Measurements from ENCODE around the gene BTBD16.

The BTBD16 gene

GRCh38 chr10:122373721-122374120 is 102.6 kb downstream of the BTBD16 start:
- FAIRE-seq (no peak), DNase-seq (ENCODE audit: insufficient read length) (no peak)
- no peak for TF ChIP-seq POLR2AphosphoS5 (IDR thresholded peaks at IDR 0.05; ENCODE audit: low read depth, low read length)
- TF ChIP-seq POLR2A (IDR thresholded peaks at IDR 0.05; ENCODE audit: low read depth, low read length) = no peak
- TF ChIP-seq TAF1 (IDR thresholded peaks at IDR 0.05; ENCODE audit: borderline replicate concordance, low read depth, low read length) = no peak

DNA sequence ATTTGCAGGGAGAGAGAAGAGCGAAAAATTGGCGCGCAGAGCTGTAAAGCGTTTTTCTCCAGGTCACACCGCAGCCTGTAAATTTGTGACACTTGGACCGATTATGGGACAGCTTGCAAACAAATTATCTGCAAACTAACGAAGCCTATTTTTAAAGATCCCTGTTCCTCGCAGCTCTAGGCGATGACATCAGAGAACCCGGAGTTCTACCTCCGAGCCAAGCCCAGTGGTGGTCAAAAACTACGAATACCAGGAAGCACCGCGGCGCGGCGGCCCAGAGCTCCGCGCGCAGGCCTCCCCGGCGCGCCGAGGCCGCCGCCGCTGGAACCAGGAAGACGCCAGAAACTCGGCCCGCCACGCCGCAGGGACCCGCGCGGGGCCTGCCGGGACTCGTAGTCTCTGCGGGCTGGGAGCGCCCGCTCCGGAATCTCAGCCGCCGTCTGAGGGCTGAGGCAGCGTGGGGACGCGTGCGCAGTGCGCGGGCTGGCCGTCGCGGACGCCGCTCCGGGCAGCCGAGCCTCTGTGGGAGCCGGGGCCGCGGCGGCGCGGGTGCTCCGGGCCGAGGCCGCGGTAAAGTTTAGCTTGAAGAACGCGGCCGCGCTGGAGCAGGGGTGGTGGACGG is 103.3 kb downstream of the BTBD16 start, which contains the start of gene PLEKHA1:
Gene PLEKHA1, plus strand, starts transcription at position 472 of the 622 bp plus-strand sequence. CDS start 18,493 bp downstream, outside the sequence.
- TF ChIP-seq POLR2A (IDR thresholded peaks at IDR 0.05; ENCODE audit: low read depth, low read length) (no peak), TAF1 (IDR thresholded peaks at IDR 0.05; ENCODE audit: borderline replicate concordance, low read depth, low read length) (no peak), POLR2AphosphoS5 (IDR thresholded peaks at IDR 0.05; ENCODE audit: low read depth, low read length) (no peak)
- FAIRE-seq (peak; percentile 77), DNase-seq (ENCODE audit: insufficient read length) (peak; percentile 71)

- FAIRE-seq = peak; percentile 84
- TF ChIP-seq POLR2AphosphoS5 (IDR thresholded peaks at IDR 0.05; ENCODE audit: low read depth, low read length) = no peak
Observed at GRCh38 chr10:122374859-122375678, 104.0 kb downstream of the BTBD16 start.

DNA sequence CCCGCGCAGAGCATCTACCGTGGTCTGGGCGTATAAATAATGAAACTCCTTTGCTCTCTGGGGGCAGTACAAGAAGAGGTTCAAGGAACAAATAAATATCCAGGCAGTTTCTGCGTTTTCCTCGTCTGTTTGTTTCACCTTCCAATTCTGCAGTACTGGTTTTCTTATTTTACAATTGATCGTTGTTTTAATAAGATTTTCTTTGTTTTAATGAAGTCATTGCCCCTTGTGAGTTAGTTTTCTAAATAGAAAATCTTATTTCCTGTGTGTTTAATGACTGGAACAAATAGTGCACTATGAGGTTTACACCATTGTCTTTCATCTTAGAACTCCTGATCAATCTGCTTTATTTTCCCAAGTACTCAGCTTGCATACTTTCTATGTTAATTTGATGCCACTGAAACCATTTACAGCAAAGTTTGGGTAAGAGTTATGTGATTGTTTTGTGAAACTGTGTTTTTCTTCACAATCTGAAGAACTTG is 104.6 kb downstream of the BTBD16 start:
- DNase-seq (ENCODE audit: insufficient read length) = no peak
- TF ChIP-seq TAF1 (IDR thresholded peaks at IDR 0.05; ENCODE audit: borderline replicate concordance, low read depth, low read length) (no peak), POLR2A (IDR thresholded peaks at IDR 0.05; ENCODE audit: low read depth, low read length) (no peak), POLR2AphosphoS5 (IDR thresholded peaks at IDR 0.05; ENCODE audit: low read depth, low read length) (no peak)
- no peak for FAIRE-seq

More at GRCh38 chr10:122374859-122375678, 104.0 kb downstream of the BTBD16 start:
- peak; percentile 46 for DNase-seq (ENCODE audit: insufficient read length)

GRCh38 chr10:122376364-122376961 is 105.4 kb downstream of the BTBD16 start:
- FAIRE-seq = no peak

GRCh38 chr10:122379041-122379440 is 107.9 kb downstream of the BTBD16 start:
- FAIRE-seq (no peak), DNase-seq (ENCODE audit: insufficient read length) (no peak)
- TF ChIP-seq POLR2AphosphoS5 (IDR thresholded peaks at IDR 0.05; ENCODE audit: low read depth, low read length) (no peak), POLR2A (IDR thresholded peaks at IDR 0.05; ENCODE audit: low read depth, low read length) (no peak), TAF1 (IDR thresholded peaks at IDR 0.05; ENCODE audit: borderline replicate concordance, low read depth, low read length) (no peak)

More at GRCh38 chr10:122376364-122376961, 105.4 kb downstream of the BTBD16 start:
- DNase-seq (ENCODE audit: insufficient read length) = no peak
- TF ChIP-seq POLR2AphosphoS5 (IDR thresholded peaks at IDR 0.05; ENCODE audit: low read depth, low read length) (no peak), POLR2A (IDR thresholded peaks at IDR 0.05; ENCODE audit: low read depth, low read length) (no peak), TAF1 (IDR thresholded peaks at IDR 0.05; ENCODE audit: borderline replicate concordance, low read depth, low read length) (no peak)

- FAIRE-seq = no peak
- no peak for DNase-seq (ENCODE audit: insufficient read length)
- no peak for TF ChIP-seq POLR2A (IDR thresholded peaks at IDR 0.05; ENCODE audit: low read depth, low read length)
- TF ChIP-seq TAF1 (IDR thresholded peaks at IDR 0.05; ENCODE audit: borderline replicate concordance, low read depth, low read length) = no peak
- no peak for TF ChIP-seq POLR2AphosphoS5 (IDR thresholded peaks at IDR 0.05; ENCODE audit: low read depth, low read length)
Observed at GRCh38 chr10:122379537-122379936, 108.4 kb downstream of the BTBD16 start.

GRCh38 chr10:122380703-122381102 is 109.6 kb downstream of the BTBD16 start:
- FAIRE-seq = no peak
- DNase-seq (ENCODE audit: insufficient read length) = no peak
- TF ChIP-seq TAF1 (IDR thresholded peaks at IDR 0.05; ENCODE audit: borderline replicate concordance, low read depth, low read length) = no peak
- TF ChIP-seq POLR2A (IDR thresholded peaks at IDR 0.05; ENCODE audit: low read depth, low read length) = no peak
- no peak for TF ChIP-seq POLR2AphosphoS5 (IDR thresholded peaks at IDR 0.05; ENCODE audit: low read depth, low read length)

DNA sequence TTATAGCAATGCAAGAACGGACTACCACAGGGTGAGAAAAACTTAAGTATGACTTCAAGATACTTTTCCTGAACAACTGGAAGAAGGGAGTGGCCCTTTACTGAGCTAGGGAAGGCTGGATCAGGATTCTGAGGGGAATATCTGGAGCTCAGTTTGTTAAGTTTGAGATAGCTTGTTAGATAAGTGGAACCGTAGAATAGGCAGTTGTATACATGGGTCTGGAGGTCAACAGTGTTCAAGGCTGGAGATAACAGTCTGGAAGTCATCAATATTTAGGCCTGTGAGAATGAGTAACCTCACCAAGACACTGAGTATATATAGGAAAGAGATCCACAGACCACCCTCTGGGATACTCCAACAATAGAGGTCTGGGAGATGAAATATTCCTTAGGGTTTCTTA is 110.6 kb downstream of the BTBD16 start:
- TF ChIP-seq POLR2AphosphoS5 (IDR thresholded peaks at IDR 0.05; ENCODE audit: low read depth, low read length) = no peak
- no peak for TF ChIP-seq TAF1 (IDR thresholded peaks at IDR 0.05; ENCODE audit: borderline replicate concordance, low read depth, low read length)
- TF ChIP-seq POLR2A (IDR thresholded peaks at IDR 0.05; ENCODE audit: low read depth, low read length) = no peak
- FAIRE-seq = no peak
- DNase-seq (ENCODE audit: insufficient read length) = no peak

DNA sequence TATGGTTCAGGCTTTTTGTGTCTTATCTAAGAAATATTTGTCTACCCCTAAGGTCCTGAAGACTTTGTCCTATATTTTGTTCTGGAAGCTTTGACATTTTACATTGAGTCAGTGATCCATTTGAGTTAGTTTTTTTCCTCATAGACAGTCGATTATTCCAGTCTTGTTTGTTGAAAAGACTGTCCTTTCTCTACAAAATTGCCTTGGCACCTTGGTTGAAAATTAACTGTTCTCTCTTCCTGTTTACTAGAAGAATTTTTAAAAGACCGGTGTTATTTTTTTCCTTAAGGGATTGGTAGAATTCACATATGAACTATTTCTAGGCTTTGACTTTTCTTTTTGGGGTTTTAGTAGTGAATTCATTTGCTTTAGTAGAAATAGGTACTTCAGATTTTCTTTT is 115.4 kb downstream of the BTBD16 start:
- FAIRE-seq (no peak), DNase-seq (ENCODE audit: insufficient read length) (no peak)
- TF ChIP-seq TAF1 (IDR thresholded peaks at IDR 0.05; ENCODE audit: borderline replicate concordance, low read depth, low read length) (no peak), POLR2A (IDR thresholded peaks at IDR 0.05; ENCODE audit: low read depth, low read length) (no peak), POLR2AphosphoS5 (IDR thresholded peaks at IDR 0.05; ENCODE audit: low read depth, low read length) (no peak)

- FAIRE-seq (no peak), DNase-seq (ENCODE audit: insufficient read length) (no peak)
- TF ChIP-seq TAF1 (IDR thresholded peaks at IDR 0.05; ENCODE audit: borderline replicate concordance, low read depth, low read length) (no peak), POLR2A (IDR thresholded peaks at IDR 0.05; ENCODE audit: low read depth, low read length) (no peak), POLR2AphosphoS5 (IDR thresholded peaks at IDR 0.05; ENCODE audit: low read depth, low read length) (no peak)
Observed at GRCh38 chr10:122387572-122387971, 116.5 kb downstream of the BTBD16 start.

All from GM12892 (cell line).